ENCODE data around the gene NEIL3. TPM values are rescaled to one million over a fixed set of nuclear protein-coding genes. Genes with fewer than 3 reads are reported as not detected.

NEIL3 gene
- total and polyA plus RNA-seq, 10 of the 15 experiments (the other 5 are each of a cell fraction or from before 2014, with no cell fraction given): 3.0 to 13.8 (median 8.9) TPM

DNA sequence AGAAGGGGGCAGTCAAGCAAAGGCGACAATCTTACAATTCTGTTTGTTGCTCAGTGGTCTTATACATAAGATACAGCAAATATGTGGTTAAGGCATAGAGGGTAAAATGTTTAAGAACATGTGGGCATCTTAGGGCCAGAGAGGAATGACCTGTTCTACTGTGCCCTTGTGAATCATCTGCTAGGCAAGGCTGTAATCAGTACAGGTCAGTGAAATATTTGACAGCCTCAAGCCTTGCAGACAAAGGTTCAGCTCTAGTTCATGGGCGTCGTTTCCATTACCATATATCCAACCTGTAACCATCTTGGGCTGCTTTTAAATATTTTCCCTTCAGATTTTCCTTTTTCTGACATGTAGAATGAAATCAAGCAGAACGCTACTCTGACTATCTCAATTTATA lies 95.3 kb downstream of the NEIL3 start (continued):
- TF ChIP-seq, protein P1, sequence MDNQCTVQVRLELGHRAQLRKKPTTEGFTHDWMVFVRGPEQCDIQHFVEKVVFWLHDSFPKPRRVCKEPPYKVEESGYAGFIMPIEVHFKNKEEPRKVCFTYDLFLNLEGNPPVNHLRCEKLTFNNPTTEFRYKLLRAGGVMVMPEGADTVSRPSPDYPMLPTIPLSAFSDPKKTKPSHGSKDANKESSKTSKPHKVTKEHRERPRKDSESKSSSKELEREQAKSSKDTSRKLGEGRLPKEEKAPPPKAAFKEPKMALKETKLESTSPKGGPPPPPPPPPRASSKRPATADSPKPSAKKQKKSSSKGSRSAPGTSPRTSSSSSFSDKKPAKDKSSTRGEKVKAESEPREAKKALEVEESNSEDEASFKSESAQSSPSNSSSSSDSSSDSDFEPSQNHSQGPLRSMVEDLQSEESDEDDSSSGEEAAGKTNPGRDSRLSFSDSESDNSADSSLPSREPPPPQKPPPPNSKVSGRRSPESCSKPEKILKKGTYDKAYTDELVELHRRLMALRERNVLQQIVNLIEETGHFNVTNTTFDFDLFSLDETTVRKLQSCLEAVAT (IDR thresholded peaks at IDR 0.05): no peak
- TF ChIP-seq CHD1 (IDR thresholded peaks at IDR 0.05; ENCODE audit: low read depth, low read length) (no peak), ZNF687 (IDR thresholded peaks at IDR 0.05) (no peak), TBL1XR1 (IDR thresholded peaks at IDR 0.05; ENCODE audit: low read depth, low read length) (no peak), ZNF622 (IDR thresholded peaks at IDR 0.05) (no peak), EED (IDR thresholded peaks at IDR 0.05; ENCODE audit: low read depth) (no peak)
- TF ChIP-seq, protein P2, sequence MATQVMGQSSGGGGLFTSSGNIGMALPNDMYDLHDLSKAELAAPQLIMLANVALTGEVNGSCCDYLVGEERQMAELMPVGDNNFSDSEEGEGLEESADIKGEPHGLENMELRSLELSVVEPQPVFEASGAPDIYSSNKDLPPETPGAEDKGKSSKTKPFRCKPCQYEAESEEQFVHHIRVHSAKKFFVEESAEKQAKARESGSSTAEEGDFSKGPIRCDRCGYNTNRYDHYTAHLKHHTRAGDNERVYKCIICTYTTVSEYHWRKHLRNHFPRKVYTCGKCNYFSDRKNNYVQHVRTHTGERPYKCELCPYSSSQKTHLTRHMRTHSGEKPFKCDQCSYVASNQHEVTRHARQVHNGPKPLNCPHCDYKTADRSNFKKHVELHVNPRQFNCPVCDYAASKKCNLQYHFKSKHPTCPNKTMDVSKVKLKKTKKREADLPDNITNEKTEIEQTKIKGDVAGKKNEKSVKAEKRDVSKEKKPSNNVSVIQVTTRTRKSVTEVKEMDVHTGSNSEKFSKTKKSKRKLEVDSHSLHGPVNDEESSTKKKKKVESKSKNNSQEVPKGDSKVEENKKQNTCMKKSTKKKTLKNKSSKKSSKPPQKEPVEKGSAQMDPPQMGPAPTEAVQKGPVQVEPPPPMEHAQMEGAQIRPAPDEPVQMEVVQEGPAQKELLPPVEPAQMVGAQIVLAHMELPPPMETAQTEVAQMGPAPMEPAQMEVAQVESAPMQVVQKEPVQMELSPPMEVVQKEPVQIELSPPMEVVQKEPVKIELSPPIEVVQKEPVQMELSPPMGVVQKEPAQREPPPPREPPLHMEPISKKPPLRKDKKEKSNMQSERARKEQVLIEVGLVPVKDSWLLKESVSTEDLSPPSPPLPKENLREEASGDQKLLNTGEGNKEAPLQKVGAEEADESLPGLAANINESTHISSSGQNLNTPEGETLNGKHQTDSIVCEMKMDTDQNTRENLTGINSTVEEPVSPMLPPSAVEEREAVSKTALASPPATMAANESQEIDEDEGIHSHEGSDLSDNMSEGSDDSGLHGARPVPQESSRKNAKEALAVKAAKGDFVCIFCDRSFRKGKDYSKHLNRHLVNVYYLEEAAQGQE (IDR thresholded peaks at IDR 0.05; ENCODE audit: low read depth, low read length): no peak
- TF ChIP-seq, protein P3, sequence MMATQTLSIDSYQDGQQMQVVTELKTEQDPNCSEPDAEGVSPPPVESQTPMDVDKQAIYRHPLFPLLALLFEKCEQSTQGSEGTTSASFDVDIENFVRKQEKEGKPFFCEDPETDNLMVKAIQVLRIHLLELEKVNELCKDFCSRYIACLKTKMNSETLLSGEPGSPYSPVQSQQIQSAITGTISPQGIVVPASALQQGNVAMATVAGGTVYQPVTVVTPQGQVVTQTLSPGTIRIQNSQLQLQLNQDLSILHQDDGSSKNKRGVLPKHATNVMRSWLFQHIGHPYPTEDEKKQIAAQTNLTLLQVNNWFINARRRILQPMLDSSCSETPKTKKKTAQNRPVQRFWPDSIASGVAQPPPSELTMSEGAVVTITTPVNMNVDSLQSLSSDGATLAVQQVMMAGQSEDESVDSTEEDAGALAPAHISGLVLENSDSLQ (IDR thresholded peaks at IDR 0.05): no peak
- TF ChIP-seq, protein P4, sequence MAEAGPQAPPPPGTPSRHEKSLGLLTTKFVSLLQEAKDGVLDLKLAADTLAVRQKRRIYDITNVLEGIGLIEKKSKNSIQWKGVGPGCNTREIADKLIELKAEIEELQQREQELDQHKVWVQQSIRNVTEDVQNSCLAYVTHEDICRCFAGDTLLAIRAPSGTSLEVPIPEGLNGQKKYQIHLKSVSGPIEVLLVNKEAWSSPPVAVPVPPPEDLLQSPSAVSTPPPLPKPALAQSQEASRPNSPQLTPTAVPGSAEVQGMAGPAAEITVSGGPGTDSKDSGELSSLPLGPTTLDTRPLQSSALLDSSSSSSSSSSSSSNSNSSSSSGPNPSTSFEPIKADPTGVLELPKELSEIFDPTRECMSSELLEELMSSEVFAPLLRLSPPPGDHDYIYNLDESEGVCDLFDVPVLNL (IDR thresholded peaks at IDR 0.05; ENCODE audit: low read depth, low read length): no peak
